B cell (primary cell): ENCODE measurements around the gene NPAS3. TPM values are rescaled to one million over a fixed set of nuclear protein-coding genes. Genes with fewer than 3 reads are reported as not detected.

Experiments used
- ATAC-seq: fragments of 200-7000 bp; cut with Tn5 transposase; one replicate; pipeline ENCODE4 v1.10.0; 2021; ENCODE audit warnings: low read depth, mild to moderate bottlenecking, moderate number of reproducible peaks, moderate library complexity
- CTCF ChIA-PET: fragments of 350-600 bp; sonication (Branson Sonifier 250); formaldehyde crosslinking; loops from one replicate; lab custom pipeline; 2021; ENCODE audit warnings: antibody characterized with exemption, inconsistent platforms; lab: Charles Lee
- POLR2A ChIA-PET: fragments of 350-600 bp; sonication (Branson Sonifier 250); formaldehyde crosslinking; loops from one replicate; lab custom pipeline; 2021; ENCODE audit warnings: antibody characterized with exemption; lab: Charles Lee
- DNase-seq: peaks from one replicate; pipeline ENCODE4 v3.0.0; 2013
- H2AFZ ChIP-seq: 2 replicates; pipeline ENCODE4 v1.6.1; 2012; ENCODE audit warnings: mild to moderate bottlenecking, low read depth, low read length; ENCODE audit not compliant: insufficient read depth, poor library complexity, severe bottlenecking
- H3K27ac ChIP-seq, 2 donors: 1 replicate in 1 of 2; 2 replicates in 1 of 2; pipeline ENCODE4 v1.5.1; 2012 to 2013; ENCODE audit warnings: low read length in 2 of 2, mild to moderate bottlenecking in 2 of 2, moderate library complexity in 1 of 2
- H3K27me3 ChIP-seq, 4 experiments: fragments of 200-600 bp in 1 of 4; sonication (generic) in 1 of 4; replicated peaks in 1 of 4; 1 replicate in 2 of 4; 2 replicates in 2 of 4; pipeline versions ENCODE4 v1.6.1 to v1.7.0; 2013 to 2016; ENCODE audit warnings: low read length in 3 of 4, mild to moderate bottlenecking in 2 of 4, mixed read lengths in 1 of 4, moderate library complexity in 1 of 4; ENCODE audit not compliant: insufficient read depth in 4 of 4, control insufficient read depth in 3 of 4; ENCODE audit errors: control extremely low read depth in 1 of 4
- H3K36me3 ChIP-seq, 2 experiments: replicated peaks in 1 of 2; 1 replicate in 1 of 2; 2 replicates in 1 of 2; pipeline versions ENCODE4 v1.6.1 to v1.7.1; 2013; ENCODE audit warnings: low read length in 1 of 2; ENCODE audit not compliant: insufficient read depth in 2 of 2, control insufficient read depth in 1 of 2; ENCODE audit errors: control extremely low read depth in 1 of 2, extremely low read depth in 1 of 2
- H3K4me1 ChIP-seq, 2 donors: fragments of 200-600 bp in 1 of 2; sonication (generic) in 1 of 2; 1 replicate in 1 of 2; 2 replicates in 1 of 2; pipeline versions ENCODE4 v1.5.1 to v1.6.1; 2013 to 2017; ENCODE audit warnings: low read length in 2 of 2; ENCODE audit not compliant: control insufficient read depth in 2 of 2, insufficient read depth in 2 of 2
- H3K4me2 ChIP-seq: replicated peaks from 2 replicates; pipeline ENCODE3; 2012; ENCODE audit warnings: mild to moderate bottlenecking, low read depth, low read length; ENCODE audit not compliant: poor library complexity, severe bottlenecking
- H3K4me3 ChIP-seq, 5 experiments: fragments of 200-600 bp in 1 of 5; sonication (generic) in 1 of 5; 1 replicate in 3 of 5; 2 replicates in 2 of 5; pipeline versions ENCODE4 v1.5.1 to v1.7.0; 2011 to 2016; ENCODE audit warnings: low read length in 4 of 5, mild to moderate bottlenecking in 4 of 5, low read depth in 2 of 5, control low read depth in 1 of 5, moderate library complexity in 1 of 5; ENCODE audit not compliant: insufficient read depth in 1 of 5; ENCODE audit errors: control extremely low read depth in 1 of 5, extremely low read depth in 1 of 5
- H3K79me2 ChIP-seq: fragments of 200-600 bp; sonication (generic); one replicate; pipeline ENCODE4 v1.6.0; 2016; ENCODE audit warnings: low read length; ENCODE audit not compliant: control insufficient read depth, insufficient read depth
- H3K9ac ChIP-seq: fragments of 200-600 bp; sonication (generic); 2 replicates; pipeline ENCODE4 v1.6.1; 2017; ENCODE audit warnings: mild to moderate bottlenecking, low read length, moderate library complexity
- H3K9me3 ChIP-seq, 3 donors: one replicate each; pipeline versions ENCODE4 v1.6.1 to v1.7.1; 2013; ENCODE audit warnings: low read length in 2 of 3; ENCODE audit not compliant: control insufficient read depth in 2 of 3, insufficient read depth in 1 of 3; ENCODE audit errors: control extremely low read depth in 1 of 3
- H4K20me1 ChIP-seq: 2 replicates; pipeline ENCODE4 v1.6.0; 2012; ENCODE audit warnings: mild to moderate bottlenecking, low read length; ENCODE audit not compliant: insufficient read depth, control insufficient read depth, poor library complexity, severe bottlenecking
- H3K27ac Mint-ChIP-seq: one replicate; pipeline ENCODE4 v1.8.0; 2021; ENCODE audit warnings: mixed read lengths
- H3K27me3 Mint-ChIP-seq: one replicate; pipeline ENCODE4 v1.8.0; 2021; ENCODE audit warnings: mixed read lengths
- H3K4me1 Mint-ChIP-seq: one replicate; pipeline ENCODE4 v1.8.0; 2021; ENCODE audit warnings: mixed read lengths
- H3K4me3 Mint-ChIP-seq: one replicate; pipeline ENCODE4 v1.8.0; 2021; ENCODE audit warnings: mixed read lengths
- H3K9me3 Mint-ChIP-seq: one replicate; pipeline ENCODE4 v1.8.0; 2022; ENCODE audit warnings: mixed read lengths; ENCODE audit not compliant: insufficient read depth
- CTCF ChIP-seq: fragments of 200-600 bp; IDR thresholded peaks from one replicate; pipeline ENCODE4 v1.8.0; 2022; ENCODE audit warnings: antibody characterized with exemption, mild to moderate bottlenecking
- EZH2 ChIP-seq: IDR thresholded peaks from 2 replicates; pipeline ENCODE4 v1.6.1; 2012; ENCODE audit warnings: borderline replicate concordance, low read depth, mild to moderate bottlenecking, moderate library complexity, low read length; ENCODE audit not compliant: insufficient read depth, poor library complexity, severe bottlenecking
- WGBS: methylation state at CpG from one replicate; pipeline ENCODE4 v1.1.5; 2013; ENCODE audit warnings: missing lambda C conversion rate; ENCODE audit not compliant: insufficient coverage; 5-methylcytosine and 5-hydroxymethylcytosine counted together
- intact Hi-C: fragments of 100-400 bp; cut with micrococcal nuclease; formaldehyde crosslinking; loops from one replicate; pipeline ENCODE4 v1.10.0; 2022
- polyA plus RNA-seq: library from polyadenylated mRNA; depleted of rRNA; stranded (reverse); fragments of >200 nt; gene quantifications from 2 replicates; pipeline ENCODE4 v1.2.3, GENCODE V29; 2012
- total RNA-seq, 2 donors: library from RNA; stranded (reverse); fragments of 120-200 nt in 1 of 2; gene quantifications; 1 replicate in 1 of 2; 2 replicates in 1 of 2; pipeline versions ENCODE4 v1.2.3 to v1.2.4, GENCODE V29; 2013 to 2022

NPAS3 gene
- total and polyA plus RNA-seq, 2 donors (not counting 1 experiment from before 2014, with no cell fraction given), result not detected

- no peaks in the 10 kb centered on the region for H3K4me1 Mint-ChIP-seq
- no peak overlapping the region for H3K4me3 Mint-ChIP-seq
- H3K9ac ChIP-seq, result no peak overlapping the region
- no peaks in the 10 kb centered on the region for H3K27me3 Mint-ChIP-seq
- WGBS, result 83% methylated on average over 1 of the region's 4 CpGs
- DNase-seq (no peak), ATAC-seq (no peak)
- H3K27ac Mint-ChIP-seq, result no peak overlapping the region
- H3K36me3 ChIP-seq, result no peaks in the 10 kb centered on the region
- no peaks in the 10 kb centered on the region for H4K20me1 ChIP-seq
- no peaks in the 10 kb centered on the region for H3K4me1 ChIP-seq
- ChIA-PET CTCF (no interaction called here), POLR2A (no interaction called here)
- peaks cover 2% of the 10 kb centered on the region for H3K9me3 Mint-ChIP-seq
- H3K9me3 ChIP-seq, result no peaks in the 10 kb centered on the region
- no peaks in the 10 kb centered on the region for H3K27me3 ChIP-seq
- H3K79me2 ChIP-seq, result no peaks in the 10 kb centered on the region
- no peak overlapping the region for H3K4me3 ChIP-seq
- TF ChIP-seq EZH2 (no peak), CTCF (no peak)
- no peak overlapping the region for H2AFZ ChIP-seq
- intact Hi-C loops, result no loop called here
- H3K27ac ChIP-seq, result no peak overlapping the region
- H3K4me2 ChIP-seq, result no peak overlapping the region
Observed at GRCh38 chr14:33030386-33030785, 91.7 kb downstream of the NPAS3 start.

DNA sequence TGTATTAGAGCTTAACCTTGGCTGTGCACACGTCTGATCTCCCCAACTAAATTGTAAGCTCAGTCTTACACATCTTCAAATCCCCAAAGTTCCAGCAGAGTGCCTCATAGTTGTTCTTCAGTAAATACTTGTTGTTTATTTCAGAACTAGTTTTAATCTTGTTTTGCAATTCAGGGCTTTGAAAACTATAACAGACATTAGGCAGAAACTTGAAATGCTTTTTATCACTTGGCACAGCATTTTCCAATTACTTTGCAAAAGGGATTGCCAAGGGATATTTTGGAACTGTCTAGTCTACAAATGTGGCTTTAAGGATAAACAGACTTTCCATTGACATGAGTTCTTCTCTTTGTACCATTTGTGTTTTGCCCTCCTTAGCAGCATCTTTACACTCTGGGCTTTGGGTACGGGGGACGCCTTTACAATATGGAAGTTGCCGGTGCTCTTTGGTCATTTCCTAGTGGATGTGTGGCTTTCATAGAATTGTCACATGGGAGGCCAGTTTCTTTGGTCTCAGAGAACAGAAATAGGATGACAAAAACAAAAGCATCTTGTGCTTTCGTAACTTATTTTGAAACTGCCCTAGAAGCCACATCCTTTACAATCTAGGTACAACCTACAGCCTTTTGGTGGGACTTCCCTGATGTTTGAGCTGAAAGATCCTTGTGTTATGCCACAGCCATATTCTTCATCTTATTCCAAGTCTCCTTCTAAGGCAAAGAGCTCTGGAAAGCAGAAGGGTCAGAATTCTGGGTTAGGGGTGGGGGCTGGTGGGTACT lies 96.9 kb downstream of the NPAS3 start:
- TF ChIP-seq CTCF, result no peak
- no peak for TF ChIP-seq EZH2
- no peak overlapping the region for H3K9ac ChIP-seq
- Mint-ChIP-seq H3K27me3 (no peaks in the 10 kb centered on the region), H3K4me3 (no peak overlapping the region), H3K4me1 (no peaks in the 10 kb centered on the region), H3K27ac (no peak overlapping the region), H3K9me3 (peaks cover 2% of the 10 kb centered on the region)
- no peaks in the 10 kb centered on the region for H3K36me3 ChIP-seq
- H3K4me1 ChIP-seq, result no peaks in the 10 kb centered on the region
- ChIA-PET CTCF (no interaction called here), POLR2A (no interaction called here)
- H3K27ac ChIP-seq, result no peak overlapping the region
- no peaks in the 10 kb centered on the region for H4K20me1 ChIP-seq
- no peak overlapping the region for H3K4me3 ChIP-seq
- no peaks in the 10 kb centered on the region for H3K79me2 ChIP-seq
- no peaks in the 10 kb centered on the region for H3K9me3 ChIP-seq
- ATAC-seq (no peak), DNase-seq (no peak)
- no peak overlapping the region for H2AFZ ChIP-seq
- no peaks in the 10 kb centered on the region for H3K27me3 ChIP-seq
- 73% methylated on average over 3 of the region's 5 CpGs for WGBS
- intact Hi-C loops, result no loop called here
- no peak overlapping the region for H3K4me2 ChIP-seq
